KMS-11 (cell line): ENCODE data around the gene FAM210A.

ENCODE experiments used
- H2AFZ ChIP-seq: fragments of 200-600 bp; sonication (generic); 2 replicates; pipeline ENCODE4 v1.6.1; 2016; ENCODE audit warnings: antibody characterized with exemption, mixed run types, low read depth
- H3K27ac ChIP-seq: fragments of 200-600 bp; sonication (generic); 2 replicates; pipeline ENCODE4 v1.6.1; 2016; ENCODE audit warnings: mild to moderate bottlenecking, mixed run types
- H3K27me3 ChIP-seq: fragments of 200-600 bp; sonication (generic); 2 replicates; pipeline ENCODE4 v1.6.1; 2017; ENCODE audit warnings: mild to moderate bottlenecking, low read depth, mixed run types, moderate library complexity; ENCODE audit not compliant: insufficient read depth
- H3K36me3 ChIP-seq: fragments of 200-600 bp; sonication (generic); 2 replicates; pipeline ENCODE4 v1.6.1; 2017; ENCODE audit warnings: mild to moderate bottlenecking, mixed run types; ENCODE audit not compliant: insufficient read depth
- H3K4me1 ChIP-seq: fragments of 200-600 bp; sonication (generic); 2 replicates; pipeline ENCODE4 v1.6.1; 2016; ENCODE audit warnings: mild to moderate bottlenecking, low read depth, mixed run types; ENCODE audit not compliant: poor library complexity, severe bottlenecking
- H3K4me2 ChIP-seq: fragments of 200-600 bp; sonication (generic); 2 replicates; pipeline ENCODE4 v1.7.0; 2016; ENCODE audit warnings: mild to moderate bottlenecking, mixed run types
- H3K4me3 ChIP-seq: fragments of 200-600 bp; sonication (generic); IDR thresholded peaks from 2 replicates; pipeline ENCODE4 v1.6.1; 2017; ENCODE audit warnings: low read depth, low read length, mixed read lengths; ENCODE audit not compliant: insufficient read depth
- H3K79me2 ChIP-seq: fragments of 200-600 bp; sonication (generic); 2 replicates; pipeline ENCODE4 v1.6.1; 2016; ENCODE audit warnings: low read depth, mixed run types; ENCODE audit not compliant: insufficient read depth
- H3K9ac ChIP-seq: fragments of 200-600 bp; sonication (generic); 2 replicates; pipeline ENCODE4 v1.6.1; 2016; ENCODE audit warnings: mild to moderate bottlenecking, mixed run types
- H4K20me1 ChIP-seq: fragments of 200-600 bp; sonication (generic); 2 replicates; pipeline ENCODE4 v1.6.1; 2016; ENCODE audit warnings: mild to moderate bottlenecking, mixed run types; ENCODE audit not compliant: insufficient read depth
- TF ChIP-seq, protein P1 (sequence below): fragments of 200-600 bp; sonication (generic); conservative IDR thresholded peaks from 2 replicates; pipeline ENCODE4 v1.6.1; 2017; ENCODE audit warnings: low read depth, mild to moderate bottlenecking, antibody characterized with exemption, low read length, moderate library complexity, mixed read lengths

The FAM210A gene

DNA sequence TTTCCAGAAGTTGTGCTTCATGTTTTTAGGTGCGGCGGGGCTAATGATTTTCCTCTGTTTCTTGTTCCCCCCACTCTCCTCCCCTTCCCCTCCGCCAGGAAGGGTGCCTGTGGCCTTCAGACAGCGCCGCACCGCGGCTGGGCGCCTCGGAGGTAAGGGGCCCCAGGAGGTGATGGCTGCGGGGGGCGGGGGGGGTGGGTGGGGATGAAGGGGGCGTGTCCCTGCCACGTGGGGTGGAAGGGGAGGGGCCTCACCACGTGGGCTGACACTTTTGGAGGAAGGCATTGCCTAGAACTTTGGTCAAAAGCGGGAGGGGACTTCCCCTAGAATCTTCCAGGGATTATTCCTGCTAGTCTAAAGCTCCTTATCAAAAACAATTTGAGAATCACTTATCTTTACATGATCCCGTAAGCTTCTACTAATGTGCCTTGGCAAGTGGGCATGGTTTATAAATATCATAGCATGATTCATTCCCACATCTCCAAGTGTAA is 83.1 kb downstream of the FAM210A start:
- H3K4me1 ChIP-seq, result no peaks in the 10 kb centered on the region
- H4K20me1 ChIP-seq, result no peaks in the 10 kb centered on the region
- H3K27ac ChIP-seq, result no peak overlapping the region
- H3K79me2 ChIP-seq, result no peaks in the 10 kb centered on the region
- no peaks in the 10 kb centered on the region for H3K27me3 ChIP-seq
- H2AFZ ChIP-seq, result no peak overlapping the region
- H3K9ac ChIP-seq, result no peak overlapping the region
- H3K4me2 ChIP-seq, result no peak overlapping the region
- TF ChIP-seq, protein P1, sequence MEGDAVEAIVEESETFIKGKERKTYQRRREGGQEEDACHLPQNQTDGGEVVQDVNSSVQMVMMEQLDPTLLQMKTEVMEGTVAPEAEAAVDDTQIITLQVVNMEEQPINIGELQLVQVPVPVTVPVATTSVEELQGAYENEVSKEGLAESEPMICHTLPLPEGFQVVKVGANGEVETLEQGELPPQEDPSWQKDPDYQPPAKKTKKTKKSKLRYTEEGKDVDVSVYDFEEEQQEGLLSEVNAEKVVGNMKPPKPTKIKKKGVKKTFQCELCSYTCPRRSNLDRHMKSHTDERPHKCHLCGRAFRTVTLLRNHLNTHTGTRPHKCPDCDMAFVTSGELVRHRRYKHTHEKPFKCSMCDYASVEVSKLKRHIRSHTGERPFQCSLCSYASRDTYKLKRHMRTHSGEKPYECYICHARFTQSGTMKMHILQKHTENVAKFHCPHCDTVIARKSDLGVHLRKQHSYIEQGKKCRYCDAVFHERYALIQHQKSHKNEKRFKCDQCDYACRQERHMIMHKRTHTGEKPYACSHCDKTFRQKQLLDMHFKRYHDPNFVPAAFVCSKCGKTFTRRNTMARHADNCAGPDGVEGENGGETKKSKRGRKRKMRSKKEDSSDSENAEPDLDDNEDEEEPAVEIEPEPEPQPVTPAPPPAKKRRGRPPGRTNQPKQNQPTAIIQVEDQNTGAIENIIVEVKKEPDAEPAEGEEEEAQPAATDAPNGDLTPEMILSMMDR, result no peak
- no peak overlapping the region for H3K4me3 ChIP-seq
- H3K36me3 ChIP-seq, result no peaks in the 10 kb centered on the region

DNA sequence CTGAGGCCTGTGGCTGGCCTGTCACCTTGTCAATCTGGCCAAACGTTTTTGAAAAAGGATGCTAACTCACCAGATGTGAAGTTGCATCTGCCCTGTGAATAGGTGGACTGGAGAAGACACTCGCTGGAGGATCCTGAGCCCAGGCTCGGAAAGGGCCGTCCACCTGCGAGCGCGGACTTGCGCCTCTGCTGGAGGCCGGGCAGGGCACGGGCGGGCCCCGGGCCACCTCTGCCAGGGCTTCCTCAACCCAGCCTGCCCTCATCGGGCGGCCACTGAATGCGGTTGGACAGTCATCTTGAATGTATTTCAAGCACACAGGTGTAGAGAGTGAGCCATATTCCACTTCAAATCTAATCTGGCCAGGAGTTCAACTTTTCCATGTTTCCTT is 83.9 kb downstream of the FAM210A start:
- no peaks in the 10 kb centered on the region for H3K4me1 ChIP-seq
- H3K4me3 ChIP-seq, result no peak overlapping the region
- no peak overlapping the region for H2AFZ ChIP-seq
- TF ChIP-seq, protein P1, result no peak
- H3K27ac ChIP-seq, result no peak overlapping the region
- H3K27me3 ChIP-seq, result no peaks in the 10 kb centered on the region
- no peaks in the 10 kb centered on the region for H3K36me3 ChIP-seq
- no peak overlapping the region for H3K4me2 ChIP-seq
- H3K79me2 ChIP-seq, result no peaks in the 10 kb centered on the region
- no peaks in the 10 kb centered on the region for H4K20me1 ChIP-seq
- no peak overlapping the region for H3K9ac ChIP-seq

DNA sequence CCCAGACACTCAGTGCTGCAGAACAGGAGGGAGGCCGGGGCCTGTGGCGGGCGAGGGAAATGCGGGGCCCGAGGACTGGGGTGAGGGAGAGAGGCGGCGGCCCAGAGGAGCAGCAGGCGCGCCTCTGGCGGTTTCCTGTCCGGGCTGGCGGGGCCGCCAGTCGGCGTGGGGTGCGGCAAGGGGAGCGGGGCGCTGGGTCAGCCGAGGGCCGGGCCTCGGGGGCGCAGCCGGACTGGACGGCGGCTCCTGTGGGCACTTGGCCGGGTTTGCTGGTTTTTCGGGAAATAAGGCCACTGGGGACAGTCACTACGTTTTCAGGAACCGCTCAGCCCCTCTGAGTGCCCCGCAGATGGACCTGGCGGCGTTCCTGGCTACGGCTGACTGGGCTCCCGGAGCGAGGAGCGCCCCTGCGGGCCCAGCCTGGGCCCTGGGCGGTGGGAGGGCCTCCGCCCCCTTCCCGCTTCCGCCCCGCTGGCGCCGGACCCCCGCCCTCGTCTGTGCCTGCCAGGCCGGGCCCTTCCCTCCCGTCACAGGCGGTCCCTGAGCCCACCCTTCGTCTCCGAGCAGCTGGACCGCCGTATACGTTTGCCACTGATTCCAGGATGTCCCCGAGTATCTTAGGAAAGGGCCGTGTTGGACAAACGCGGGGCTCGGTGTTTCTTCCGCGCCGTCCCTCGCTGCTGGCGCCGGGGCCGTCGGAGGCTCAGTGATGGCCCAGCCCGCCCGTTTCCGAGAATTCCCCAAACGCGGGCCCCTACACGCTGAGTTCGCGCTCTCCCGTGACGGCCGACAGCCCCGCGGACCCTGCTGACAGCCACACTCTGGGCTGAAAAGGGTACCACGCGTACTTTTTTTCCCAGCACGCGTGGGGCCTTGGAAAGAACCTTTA is 84.6 kb downstream of the FAM210A start:
- Histone ChIP-seq H3K9ac (no peak overlapping the region), H3K36me3 (no peaks in the 10 kb centered on the region), H4K20me1 (no peaks in the 10 kb centered on the region), H3K79me2 (no peaks in the 10 kb centered on the region), H3K4me3 (no peak overlapping the region), H2AFZ (no peak overlapping the region), H3K27me3 (no peaks in the 10 kb centered on the region), H3K4me1 (no peaks in the 10 kb centered on the region), H3K4me2 (no peak overlapping the region), H3K27ac (no peak overlapping the region)
- TF ChIP-seq, protein P1, result no peak

DNA sequence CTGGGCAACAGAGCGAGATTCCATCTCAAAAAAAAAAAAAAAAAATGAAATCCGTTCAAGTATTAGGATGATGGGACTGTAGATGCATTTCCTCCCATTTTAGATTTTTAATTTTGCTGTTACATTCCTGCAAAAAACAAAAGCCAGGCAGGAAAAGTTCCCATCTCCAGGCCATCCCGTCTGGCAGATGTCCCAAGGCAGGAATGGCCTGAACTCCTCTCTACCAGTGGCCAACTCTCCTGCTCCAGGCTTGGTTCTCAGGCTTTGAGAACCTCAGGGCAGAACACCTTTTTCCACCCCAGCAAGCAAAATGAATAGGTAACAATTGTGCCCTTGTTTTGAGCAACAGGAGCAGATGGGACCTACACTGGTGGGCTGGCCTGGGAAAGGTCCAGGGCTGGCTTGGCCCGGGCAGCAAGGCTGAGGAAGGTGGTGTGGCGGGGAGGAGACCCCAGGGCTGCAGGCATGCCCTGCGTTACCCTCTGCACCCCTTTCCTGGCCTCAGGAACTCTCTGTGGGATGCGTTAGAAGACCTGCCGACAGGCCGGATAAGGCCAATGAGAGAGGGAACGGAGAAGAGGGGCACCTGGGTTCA is 86.0 kb downstream of the FAM210A start:
- Histone ChIP-seq H3K4me3 (no peak overlapping the region), H3K27me3 (no peaks in the 10 kb centered on the region), H4K20me1 (no peaks in the 10 kb centered on the region), H3K79me2 (no peaks in the 10 kb centered on the region), H3K27ac (no peak overlapping the region), H2AFZ (no peak overlapping the region), H3K36me3 (no peaks in the 10 kb centered on the region), H3K4me2 (no peak overlapping the region), H3K9ac (no peak overlapping the region), H3K4me1 (no peaks in the 10 kb centered on the region)
- TF ChIP-seq, protein P1, result no peak
